H9 (cell line): ENCODE results near the gene RAPGEF6. TPM values are rescaled to one million over a fixed set of nuclear protein-coding genes. Genes with fewer than 3 reads are reported as not detected.

Source experiments
- DNase-seq: peaks from one replicate; pipeline ENCODE4 v3.0.0-alpha.2; 2017
- H2AFZ ChIP-seq: one replicate; pipeline ENCODE4 v1.6.1; 2013; ENCODE audit warnings: mild to moderate bottlenecking, low read length, control low read depth, moderate library complexity
- H2AK5ac ChIP-seq: 2 replicates; pipeline ENCODE4 v1.6.1; 2013; ENCODE audit warnings: low read length, control low read depth, mixed read lengths; ENCODE audit not compliant: insufficient read length
- H2BK120ac ChIP-seq: one replicate; pipeline ENCODE4 v1.6.1; 2013; ENCODE audit warnings: low read depth, mild to moderate bottlenecking, low read length, control low read depth, inconsistent platforms; ENCODE audit not compliant: poor library complexity, severe bottlenecking
- H2BK12ac ChIP-seq: 2 replicates; pipeline ENCODE4 v1.6.1; 2013; ENCODE audit warnings: low read length, control low read depth, mixed read lengths, low read depth; ENCODE audit not compliant: insufficient read length
- H2BK15ac ChIP-seq: 2 replicates; pipeline ENCODE4 v1.6.1; 2013; ENCODE audit warnings: low read depth, low read length, control low read depth
- H2BK20ac ChIP-seq: one replicate; pipeline ENCODE4 v1.6.1; 2013; ENCODE audit warnings: low read depth, mild to moderate bottlenecking, low read length, control low read depth, inconsistent platforms; ENCODE audit not compliant: poor library complexity, severe bottlenecking
- H2BK5ac ChIP-seq: 2 replicates; pipeline ENCODE4 v1.6.1; 2013; ENCODE audit warnings: low read length, control low read depth, mixed read lengths; ENCODE audit not compliant: insufficient read length
- H3K14ac ChIP-seq: 2 replicates; pipeline ENCODE4 v1.6.1; 2013; ENCODE audit warnings: low read length, control low read depth; ENCODE audit not compliant: insufficient read depth
- H3K18ac ChIP-seq: 2 replicates; pipeline ENCODE4 v1.6.1; 2013; ENCODE audit warnings: low read depth, mild to moderate bottlenecking, mixed read lengths, low read length, control low read depth; ENCODE audit not compliant: insufficient read length
- H3K23ac ChIP-seq: 2 replicates; pipeline ENCODE4 v1.6.1; 2013; ENCODE audit warnings: low read length, control low read depth, mixed read lengths, low read depth; ENCODE audit not compliant: insufficient read length
- H3K23me2 ChIP-seq: 2 replicates; pipeline ENCODE4 v1.6.1; 2013; ENCODE audit warnings: low read depth, mild to moderate bottlenecking, mixed read lengths, low read length, control low read depth; ENCODE audit not compliant: insufficient read length, poor library complexity, severe bottlenecking
- H3K27ac ChIP-seq: 2 replicates; pipeline ENCODE4 v1.5.1; 2013; ENCODE audit warnings: low read length, control low read depth, mixed read lengths, low read depth; ENCODE audit not compliant: insufficient read length
- H3K27me3 ChIP-seq: 2 replicates; pipeline ENCODE4 v1.6.1; 2013; ENCODE audit warnings: low read length, control low read depth, inconsistent platforms; ENCODE audit not compliant: insufficient read depth
- H3K4ac ChIP-seq: 2 replicates; pipeline ENCODE4 v1.6.1; 2013; ENCODE audit warnings: low read depth, mild to moderate bottlenecking, control low read depth, inconsistent platforms, low read length, moderate library complexity
- H3K4me1 ChIP-seq: 2 replicates; pipeline ENCODE4 v1.6.1; 2013; ENCODE audit warnings: low read length, control low read depth, inconsistent platforms; ENCODE audit not compliant: insufficient read depth
- H3K4me2 ChIP-seq: 2 replicates; pipeline ENCODE4 v1.6.1; 2013; ENCODE audit warnings: low read length, control low read depth, mixed read lengths; ENCODE audit not compliant: insufficient read length, insufficient read depth
- H3K56ac ChIP-seq: 2 replicates; pipeline ENCODE4 v1.6.1; 2013; ENCODE audit warnings: low read depth, mild to moderate bottlenecking, mixed read lengths, low read length, control low read depth; ENCODE audit not compliant: insufficient read length
- H3K79me1 ChIP-seq: 2 replicates; pipeline ENCODE4 v1.6.1; 2013; ENCODE audit warnings: low read depth, mild to moderate bottlenecking, moderate library complexity, low read length, control low read depth, inconsistent platforms; ENCODE audit not compliant: insufficient read depth, poor library complexity, severe bottlenecking
- H3K79me2 ChIP-seq: 2 replicates; pipeline ENCODE4 v1.6.1; 2013; ENCODE audit warnings: low read length, control low read depth, inconsistent platforms; ENCODE audit not compliant: insufficient read depth
- H3K9ac ChIP-seq: 2 replicates; pipeline ENCODE4 v1.6.1; 2013; ENCODE audit warnings: low read length, control low read depth, mixed read lengths; ENCODE audit not compliant: insufficient read length; ENCODE audit errors: extremely low read depth
- H3K9me3 ChIP-seq: one replicate; pipeline ENCODE4 v1.6.1; 2013; ENCODE audit warnings: low read depth, low read length, inconsistent platforms; ENCODE audit not compliant: control insufficient read depth
- H3T11ph ChIP-seq: one replicate; pipeline ENCODE4 v1.6.1; 2013; ENCODE audit warnings: mild to moderate bottlenecking, low read length, control low read depth, inconsistent platforms
- H4K20me1 ChIP-seq: one replicate; pipeline ENCODE4 v1.6.1; 2013; ENCODE audit not compliant: control insufficient read depth, insufficient read length, insufficient read depth
- H4K5ac ChIP-seq: 2 replicates; pipeline ENCODE4 v1.6.1; 2013; ENCODE audit warnings: low read depth, mild to moderate bottlenecking, mixed read lengths, low read length, control low read depth; ENCODE audit not compliant: insufficient read length
- H4K8ac ChIP-seq: replicated peaks from 2 replicates; pipeline ENCODE4 v1.6.1; 2013; ENCODE audit warnings: low read length, control low read depth, mixed read lengths, low read depth; ENCODE audit not compliant: insufficient read length
- H4K91ac ChIP-seq: 2 replicates; pipeline ENCODE4 v1.6.1; 2013; ENCODE audit warnings: low read depth, mild to moderate bottlenecking, moderate library complexity, mixed read lengths, low read length, control low read depth; ENCODE audit not compliant: insufficient read length
- H3K27ac Mint-ChIP-seq, 3 experiments: 2 replicates in 2 of 3; 3 replicates in 1 of 3; pipeline ENCODE4 v1.8.0; 2020 to 2021; ENCODE audit warnings: mixed read lengths in 3 of 3, mild to moderate bottlenecking in 1 of 3, moderate library complexity in 1 of 3
- H3K27me3 Mint-ChIP-seq: 2 replicates; pipeline ENCODE4 v1.8.0; 2021; ENCODE audit warnings: low read depth, mild to moderate bottlenecking, moderate library complexity, mixed read lengths
- H3K36me3 Mint-ChIP-seq, 3 experiments: 2 replicates in 2 of 3; 3 replicates in 1 of 3; pipeline ENCODE4 v1.8.0; 2020 to 2021; ENCODE audit warnings: low read depth in 3 of 3, mixed read lengths in 3 of 3; ENCODE audit not compliant: insufficient read depth in 1 of 3
- H3K4me1 Mint-ChIP-seq, 2 experiments: 2 replicates each; pipeline ENCODE4 v1.8.0; 2020; ENCODE audit warnings: mixed read lengths in 2 of 2
- H3K4me3 Mint-ChIP-seq, 2 experiments: 2 replicates in 1 of 2; 3 replicates in 1 of 2; pipeline ENCODE4 v1.8.0; 2020 to 2021; ENCODE audit warnings: mild to moderate bottlenecking in 2 of 2, mixed read lengths in 2 of 2, moderate library complexity in 1 of 2
- H3K9me3 Mint-ChIP-seq, 2 experiments: 2 replicates in 1 of 2; 3 replicates in 1 of 2; pipeline ENCODE4 v1.8.0; 2020; ENCODE audit warnings: mild to moderate bottlenecking in 2 of 2, mixed read lengths in 2 of 2, moderate library complexity in 1 of 2
- WGBS: extraction: QIAGEN DNeasy Blood & Tissue Kit; methylation state at CpG from one replicate; pipeline ENCODE4 v1.1.7; 2013; ENCODE audit warnings: missing lambda C conversion rate, low lambda C conversion rate, mixed read lengths; ENCODE audit not compliant: insufficient read length; ENCODE audit errors: extremely low coverage; 5-methylcytosine and 5-hydroxymethylcytosine counted together
- total RNA-seq: library from RNA; stranded (reverse); gene quantifications from 2 replicates; pipeline ENCODE4 v1.2.1, GENCODE V29; 2021
- TF ChIP-seq, protein P1 (sequence below): fragments of 200-600 bp; sonication (generic); conservative IDR thresholded peaks from 3 replicates; pipeline ENCODE4 v1.8.0; 2021; ENCODE audit warnings: antibody characterized with exemption, mild to moderate bottlenecking

RAPGEF6 gene
- total RNA-seq, 1 experiment from 2014 or later, result 19.7 TPM

DNA sequence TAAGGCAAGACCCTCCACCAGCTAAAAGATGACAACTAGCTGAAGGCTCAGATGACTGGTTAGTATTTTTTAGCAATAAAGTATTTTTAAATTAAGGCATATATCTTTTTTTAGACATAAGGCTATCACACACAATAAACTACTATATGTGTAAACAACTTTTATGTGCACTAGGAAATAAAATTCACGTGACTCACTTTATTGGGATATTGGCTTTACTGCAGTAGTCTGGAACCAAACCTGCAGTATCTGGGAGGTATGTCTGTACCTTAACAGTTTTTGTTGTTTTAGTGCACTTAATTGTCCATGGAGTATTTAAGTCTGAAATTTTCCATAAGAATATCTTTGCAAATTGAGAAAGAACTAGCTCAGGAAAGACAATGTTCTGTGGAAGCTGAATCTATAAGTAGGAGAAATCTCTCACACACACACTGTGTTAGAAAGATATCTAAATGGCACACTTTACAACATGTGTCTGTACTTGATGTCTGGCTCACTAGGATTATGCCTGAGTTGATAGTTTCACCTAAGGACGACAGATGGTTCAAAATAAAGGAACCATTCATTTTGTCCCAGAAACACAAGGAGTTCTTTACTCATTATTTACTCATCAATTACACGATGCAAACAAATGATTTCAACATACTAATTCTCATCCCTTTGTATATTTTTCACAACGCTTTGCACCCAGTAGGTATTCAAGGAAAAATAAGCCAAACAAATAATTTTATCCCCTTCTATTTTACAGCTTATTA lies 4.6 kb downstream of the RAPGEF6 start:
- H3K79me1 ChIP-seq, result no peaks in the 10 kb centered on the region
- H4K20me1 ChIP-seq, result no peaks in the 10 kb centered on the region
- Mint-ChIP-seq H3K4me3 (no peak overlapping the region), H3K27ac (no peak overlapping the region), H3K27me3 (no peaks in the 10 kb centered on the region), H3K36me3 (peaks cover 0 to 3% (median 0%) of the 10 kb centered on the region in 3 experiments; a peak in 1 of 7 replicates), H3K9me3 (no peaks in the 10 kb centered on the region), H3K4me1 (peaks cover 11 to 15% of the 10 kb centered on the region in 2 experiments)
- no peaks in the 10 kb centered on the region for H3K9me3 ChIP-seq
- H2BK5ac ChIP-seq, result no peak overlapping the region
- H3K18ac ChIP-seq, result no peak overlapping the region
- H3K23ac ChIP-seq, result no peak overlapping the region
- H3K27me3 ChIP-seq, result no peaks in the 10 kb centered on the region
- H3K14ac ChIP-seq, result no peak overlapping the region
- H2AK5ac ChIP-seq, result no peak overlapping the region
- H3K27ac ChIP-seq, result no peak overlapping the region
- H2BK15ac ChIP-seq, result no peak overlapping the region
- no peak overlapping the region for H4K8ac ChIP-seq
- no peak overlapping the region for H3K56ac ChIP-seq
- H2BK20ac ChIP-seq, result no peak overlapping the region
- H4K91ac ChIP-seq, result no peak overlapping the region
- no CpG with 5 or more reads among the region's 4 CpGs for WGBS
- H3T11ph ChIP-seq, result no peak overlapping the region
- 0 out of 2 replicates have a peak, but pooled peaks cover 2% of the 10 kb centered on the region for H3K4me1 ChIP-seq
- no peak overlapping the region for H2BK120ac ChIP-seq
- no peak overlapping the region for H4K5ac ChIP-seq
- no peak overlapping the region for H2BK12ac ChIP-seq
- H2AFZ ChIP-seq, result no peak overlapping the region
- peaks cover 3% of the 10 kb centered on the region for H3K23me2 ChIP-seq
- H3K4ac ChIP-seq, result no peak overlapping the region
- peaks cover 34% of the 10 kb centered on the region; the same call in 1 of the 2 replicates for H3K79me2 ChIP-seq
- no peak for DNase-seq
- no peak overlapping the region for H3K4me2 ChIP-seq
- no peak overlapping the region for H3K9ac ChIP-seq
- TF ChIP-seq, protein P1, sequence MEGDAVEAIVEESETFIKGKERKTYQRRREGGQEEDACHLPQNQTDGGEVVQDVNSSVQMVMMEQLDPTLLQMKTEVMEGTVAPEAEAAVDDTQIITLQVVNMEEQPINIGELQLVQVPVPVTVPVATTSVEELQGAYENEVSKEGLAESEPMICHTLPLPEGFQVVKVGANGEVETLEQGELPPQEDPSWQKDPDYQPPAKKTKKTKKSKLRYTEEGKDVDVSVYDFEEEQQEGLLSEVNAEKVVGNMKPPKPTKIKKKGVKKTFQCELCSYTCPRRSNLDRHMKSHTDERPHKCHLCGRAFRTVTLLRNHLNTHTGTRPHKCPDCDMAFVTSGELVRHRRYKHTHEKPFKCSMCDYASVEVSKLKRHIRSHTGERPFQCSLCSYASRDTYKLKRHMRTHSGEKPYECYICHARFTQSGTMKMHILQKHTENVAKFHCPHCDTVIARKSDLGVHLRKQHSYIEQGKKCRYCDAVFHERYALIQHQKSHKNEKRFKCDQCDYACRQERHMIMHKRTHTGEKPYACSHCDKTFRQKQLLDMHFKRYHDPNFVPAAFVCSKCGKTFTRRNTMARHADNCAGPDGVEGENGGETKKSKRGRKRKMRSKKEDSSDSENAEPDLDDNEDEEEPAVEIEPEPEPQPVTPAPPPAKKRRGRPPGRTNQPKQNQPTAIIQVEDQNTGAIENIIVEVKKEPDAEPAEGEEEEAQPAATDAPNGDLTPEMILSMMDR, result no peak
